Vagina (tissue), 2 donors: ENCODE measurements around the gene TEX22.

Experiments used
- CTCF ChIP-seq, 3 experiments: fragments of 450-650 bp in 2 of 3; fragments of 200-600 bp in 1 of 3; sonication (generic) in 1 of 3; IDR thresholded peaks; one replicate each; pipeline ENCODE4 v1.5.1; 2017 to 2019; ENCODE audit warnings: antibody characterized with exemption in 3 of 3, mild to moderate bottlenecking in 2 of 3, moderate library complexity in 2 of 3
- POLR2A ChIP-seq, 2 donors: fragments of 450-650 bp; IDR thresholded peaks; one replicate each; pipeline ENCODE4 v1.6.1; 2017; ENCODE audit warnings: antibody characterized with exemption in 2 of 2, mild to moderate bottlenecking in 2 of 2, moderate library complexity in 2 of 2

GRCh38 chr14:105398726-105399465 is 558 bp downstream of the TEX22 start:
- TF ChIP-seq POLR2A (IDR thresholded peaks at IDR 0.05) (no peak), CTCF (IDR thresholded peaks at IDR 0.05) (no peak)
